ENCODE measurements around the gene SLC26A11. TPM values are rescaled to one million over a fixed set of nuclear protein-coding genes. Genes with fewer than 3 reads are reported as not detected.

SLC26A11 gene
- total and polyA plus RNA-seq, 2 of the 13 experiments (the other 11 are each of a cell fraction or from before 2014, with no cell fraction given): 8.7 to 13.2 TPM

DNA sequence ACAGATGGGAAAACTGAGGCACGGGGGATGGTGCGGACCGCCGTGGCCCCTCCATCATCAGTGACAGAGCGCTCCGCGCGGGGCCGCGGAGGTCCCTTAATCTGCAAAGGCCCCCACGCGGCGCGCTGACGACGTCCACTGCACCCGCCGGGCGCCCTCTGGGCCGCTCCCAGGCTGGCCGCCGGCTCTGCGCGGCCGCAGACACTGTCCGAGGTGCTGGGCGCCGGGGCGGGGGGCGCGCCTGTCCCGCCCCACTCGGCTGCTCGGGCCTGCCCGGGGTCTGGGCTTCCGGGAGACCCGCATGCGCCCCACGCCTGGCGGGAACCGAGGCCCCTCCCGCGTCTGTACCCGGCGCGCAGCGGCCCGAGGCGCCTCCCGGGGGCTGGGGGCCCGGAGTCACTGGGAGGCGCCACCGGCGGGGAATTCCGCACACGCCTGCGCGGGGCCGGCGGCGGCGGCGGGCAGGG lies 39.9 kb downstream of the SLC26A11 start (continued):
- no peak for TF ChIP-seq TRIM24 (CRISPR knock-in tag; IDR thresholded peaks at IDR 0.05)
- no peak for TF ChIP-seq ZNF260 (CRISPR knock-in tag; IDR thresholded peaks at IDR 0.05; ENCODE audit: borderline replicate concordance, low read depth)
- TF ChIP-seq, protein P1, sequence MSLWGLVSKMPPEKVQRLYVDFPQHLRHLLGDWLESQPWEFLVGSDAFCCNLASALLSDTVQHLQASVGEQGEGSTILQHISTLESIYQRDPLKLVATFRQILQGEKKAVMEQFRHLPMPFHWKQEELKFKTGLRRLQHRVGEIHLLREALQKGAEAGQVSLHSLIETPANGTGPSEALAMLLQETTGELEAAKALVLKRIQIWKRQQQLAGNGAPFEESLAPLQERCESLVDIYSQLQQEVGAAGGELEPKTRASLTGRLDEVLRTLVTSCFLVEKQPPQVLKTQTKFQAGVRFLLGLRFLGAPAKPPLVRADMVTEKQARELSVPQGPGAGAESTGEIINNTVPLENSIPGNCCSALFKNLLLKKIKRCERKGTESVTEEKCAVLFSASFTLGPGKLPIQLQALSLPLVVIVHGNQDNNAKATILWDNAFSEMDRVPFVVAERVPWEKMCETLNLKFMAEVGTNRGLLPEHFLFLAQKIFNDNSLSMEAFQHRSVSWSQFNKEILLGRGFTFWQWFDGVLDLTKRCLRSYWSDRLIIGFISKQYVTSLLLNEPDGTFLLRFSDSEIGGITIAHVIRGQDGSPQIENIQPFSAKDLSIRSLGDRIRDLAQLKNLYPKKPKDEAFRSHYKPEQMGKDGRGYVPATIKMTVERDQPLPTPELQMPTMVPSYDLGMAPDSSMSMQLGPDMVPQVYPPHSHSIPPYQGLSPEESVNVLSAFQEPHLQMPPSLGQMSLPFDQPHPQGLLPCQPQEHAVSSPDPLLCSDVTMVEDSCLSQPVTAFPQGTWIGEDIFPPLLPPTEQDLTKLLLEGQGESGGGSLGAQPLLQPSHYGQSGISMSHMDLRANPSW (CRISPR knock-in tag; IDR thresholded peaks at IDR 0.05; ENCODE audit: borderline replicate concordance): no peak
- TF ChIP-seq KDM3A (CRISPR knock-in tag; IDR thresholded peaks at IDR 0.05; ENCODE audit: low read depth): no peak
- no peak for TF ChIP-seq ZNF180 (CRISPR knock-in tag; IDR thresholded peaks at IDR 0.05; ENCODE audit: borderline replicate concordance, low read depth)
- TF ChIP-seq ZFP62 (CRISPR knock-in tag; IDR thresholded peaks at IDR 0.05): no peak
- no peak for TF ChIP-seq ZSCAN9 (CRISPR knock-in tag; IDR thresholded peaks at IDR 0.05; ENCODE audit: borderline replicate concordance)
- no peak for TF ChIP-seq CEBPB (IDR thresholded peaks at IDR 0.05; ENCODE audit: borderline replicate concordance, low read depth, low read length)
- TF ChIP-seq, protein P2, sequence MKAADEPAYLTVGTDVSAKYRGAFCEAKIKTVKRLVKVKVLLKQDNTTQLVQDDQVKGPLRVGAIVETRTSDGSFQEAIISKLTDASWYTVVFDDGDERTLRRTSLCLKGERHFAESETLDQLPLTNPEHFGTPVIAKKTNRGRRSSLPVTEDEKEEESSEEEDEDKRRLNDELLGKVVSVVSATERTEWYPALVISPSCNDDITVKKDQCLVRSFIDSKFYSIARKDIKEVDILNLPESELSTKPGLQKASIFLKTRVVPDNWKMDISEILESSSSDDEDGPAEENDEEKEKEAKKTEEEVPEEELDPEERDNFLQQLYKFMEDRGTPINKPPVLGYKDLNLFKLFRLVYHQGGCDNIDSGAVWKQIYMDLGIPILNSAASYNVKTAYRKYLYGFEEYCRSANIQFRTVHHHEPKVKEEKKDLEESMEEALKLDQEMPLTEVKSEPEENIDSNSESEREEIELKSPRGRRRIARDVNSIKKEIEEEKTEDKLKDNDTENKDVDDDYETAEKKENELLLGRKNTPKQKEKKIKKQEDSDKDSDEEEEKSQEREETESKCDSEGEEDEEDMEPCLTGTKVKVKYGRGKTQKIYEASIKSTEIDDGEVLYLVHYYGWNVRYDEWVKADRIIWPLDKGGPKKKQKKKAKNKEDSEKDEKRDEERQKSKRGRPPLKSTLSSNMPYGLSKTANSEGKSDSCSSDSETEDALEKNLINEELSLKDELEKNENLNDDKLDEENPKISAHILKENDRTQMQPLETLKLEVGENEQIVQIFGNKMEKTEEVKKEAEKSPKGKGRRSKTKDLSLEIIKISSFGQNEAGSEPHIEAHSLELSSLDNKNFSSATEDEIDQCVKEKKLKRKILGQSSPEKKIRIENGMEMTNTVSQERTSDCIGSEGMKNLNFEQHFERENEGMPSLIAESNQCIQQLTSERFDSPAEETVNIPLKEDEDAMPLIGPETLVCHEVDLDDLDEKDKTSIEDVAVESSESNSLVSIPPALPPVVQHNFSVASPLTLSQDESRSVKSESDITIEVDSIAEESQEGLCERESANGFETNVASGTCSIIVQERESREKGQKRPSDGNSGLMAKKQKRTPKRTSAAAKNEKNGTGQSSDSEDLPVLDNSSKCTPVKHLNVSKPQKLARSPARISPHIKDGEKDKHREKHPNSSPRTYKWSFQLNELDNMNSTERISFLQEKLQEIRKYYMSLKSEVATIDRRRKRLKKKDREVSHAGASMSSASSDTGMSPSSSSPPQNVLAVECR (CRISPR knock-in tag; IDR thresholded peaks at IDR 0.05; ENCODE audit: borderline replicate concordance): 0 out of 2 replicates have a peak, but pooled peaks have one; percentile 44
- TF ChIP-seq, protein P3, sequence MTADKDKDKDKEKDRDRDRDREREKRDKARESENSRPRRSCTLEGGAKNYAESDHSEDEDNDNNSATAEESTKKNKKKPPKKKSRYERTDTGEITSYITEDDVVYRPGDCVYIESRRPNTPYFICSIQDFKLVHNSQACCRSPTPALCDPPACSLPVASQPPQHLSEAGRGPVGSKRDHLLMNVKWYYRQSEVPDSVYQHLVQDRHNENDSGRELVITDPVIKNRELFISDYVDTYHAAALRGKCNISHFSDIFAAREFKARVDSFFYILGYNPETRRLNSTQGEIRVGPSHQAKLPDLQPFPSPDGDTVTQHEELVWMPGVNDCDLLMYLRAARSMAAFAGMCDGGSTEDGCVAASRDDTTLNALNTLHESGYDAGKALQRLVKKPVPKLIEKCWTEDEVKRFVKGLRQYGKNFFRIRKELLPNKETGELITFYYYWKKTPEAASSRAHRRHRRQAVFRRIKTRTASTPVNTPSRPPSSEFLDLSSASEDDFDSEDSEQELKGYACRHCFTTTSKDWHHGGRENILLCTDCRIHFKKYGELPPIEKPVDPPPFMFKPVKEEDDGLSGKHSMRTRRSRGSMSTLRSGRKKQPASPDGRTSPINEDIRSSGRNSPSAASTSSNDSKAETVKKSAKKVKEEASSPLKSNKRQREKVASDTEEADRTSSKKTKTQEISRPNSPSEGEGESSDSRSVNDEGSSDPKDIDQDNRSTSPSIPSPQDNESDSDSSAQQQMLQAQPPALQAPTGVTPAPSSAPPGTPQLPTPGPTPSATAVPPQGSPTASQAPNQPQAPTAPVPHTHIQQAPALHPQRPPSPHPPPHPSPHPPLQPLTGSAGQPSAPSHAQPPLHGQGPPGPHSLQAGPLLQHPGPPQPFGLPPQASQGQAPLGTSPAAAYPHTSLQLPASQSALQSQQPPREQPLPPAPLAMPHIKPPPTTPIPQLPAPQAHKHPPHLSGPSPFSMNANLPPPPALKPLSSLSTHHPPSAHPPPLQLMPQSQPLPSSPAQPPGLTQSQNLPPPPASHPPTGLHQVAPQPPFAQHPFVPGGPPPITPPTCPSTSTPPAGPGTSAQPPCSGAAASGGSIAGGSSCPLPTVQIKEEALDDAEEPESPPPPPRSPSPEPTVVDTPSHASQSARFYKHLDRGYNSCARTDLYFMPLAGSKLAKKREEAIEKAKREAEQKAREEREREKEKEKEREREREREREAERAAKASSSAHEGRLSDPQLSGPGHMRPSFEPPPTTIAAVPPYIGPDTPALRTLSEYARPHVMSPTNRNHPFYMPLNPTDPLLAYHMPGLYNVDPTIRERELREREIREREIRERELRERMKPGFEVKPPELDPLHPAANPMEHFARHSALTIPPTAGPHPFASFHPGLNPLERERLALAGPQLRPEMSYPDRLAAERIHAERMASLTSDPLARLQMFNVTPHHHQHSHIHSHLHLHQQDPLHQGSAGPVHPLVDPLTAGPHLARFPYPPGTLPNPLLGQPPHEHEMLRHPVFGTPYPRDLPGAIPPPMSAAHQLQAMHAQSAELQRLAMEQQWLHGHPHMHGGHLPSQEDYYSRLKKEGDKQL (CRISPR knock-in tag; IDR thresholded peaks at IDR 0.05; ENCODE audit: low read depth): no peak
- no peak for TF ChIP-seq SMAD1 (CRISPR knock-in tag; IDR thresholded peaks at IDR 0.05; ENCODE audit: borderline replicate concordance, low read depth)
- no peak for TF ChIP-seq HNRNPH1 (optimal IDR thresholded peaks at IDR 0.05; ENCODE audit: low read depth, low read length)
- TF ChIP-seq ZNF235 (CRISPR knock-in tag; IDR thresholded peaks at IDR 0.05; ENCODE audit: borderline replicate concordance): no peak
- TF ChIP-seq NRL (CRISPR knock-in tag; IDR thresholded peaks at IDR 0.05; ENCODE audit: borderline replicate concordance): no peak
- no peak for TF ChIP-seq RARA (CRISPR knock-in tag; IDR thresholded peaks at IDR 0.05)
- TF ChIP-seq ZSCAN29 (CRISPR knock-in tag; conservative IDR thresholded peaks at IDR 0.05): no peak
- no peak for TF ChIP-seq KLF12 (CRISPR knock-in tag; IDR thresholded peaks at IDR 0.05; ENCODE audit: borderline replicate concordance)

Measured in HepG2 (cell line).